HTERT RPE-1 (cell line): ENCODE results near the gene FAIM2.

Experiments used
- in situ Hi-C: fragments of 300-500 bp; cut with MboI; formaldehyde crosslinking; loops from 4 replicates; pipeline ENCODE4 v1.14.3; 2020; ENCODE audit warnings: low sequenced_read_pairs

The FAIM2 gene

GRCh38 chr12:49828133-49829091, 75.3 kb downstream of the FAIM2 start, which contains the start of gene NCKAP5L:
NCKAP5L (minus strand) TSS chr12:49828413; CDS start chr12:49804044, 24,369 bp downstream.
- in situ Hi-C loops: no loop called here

DNA sequence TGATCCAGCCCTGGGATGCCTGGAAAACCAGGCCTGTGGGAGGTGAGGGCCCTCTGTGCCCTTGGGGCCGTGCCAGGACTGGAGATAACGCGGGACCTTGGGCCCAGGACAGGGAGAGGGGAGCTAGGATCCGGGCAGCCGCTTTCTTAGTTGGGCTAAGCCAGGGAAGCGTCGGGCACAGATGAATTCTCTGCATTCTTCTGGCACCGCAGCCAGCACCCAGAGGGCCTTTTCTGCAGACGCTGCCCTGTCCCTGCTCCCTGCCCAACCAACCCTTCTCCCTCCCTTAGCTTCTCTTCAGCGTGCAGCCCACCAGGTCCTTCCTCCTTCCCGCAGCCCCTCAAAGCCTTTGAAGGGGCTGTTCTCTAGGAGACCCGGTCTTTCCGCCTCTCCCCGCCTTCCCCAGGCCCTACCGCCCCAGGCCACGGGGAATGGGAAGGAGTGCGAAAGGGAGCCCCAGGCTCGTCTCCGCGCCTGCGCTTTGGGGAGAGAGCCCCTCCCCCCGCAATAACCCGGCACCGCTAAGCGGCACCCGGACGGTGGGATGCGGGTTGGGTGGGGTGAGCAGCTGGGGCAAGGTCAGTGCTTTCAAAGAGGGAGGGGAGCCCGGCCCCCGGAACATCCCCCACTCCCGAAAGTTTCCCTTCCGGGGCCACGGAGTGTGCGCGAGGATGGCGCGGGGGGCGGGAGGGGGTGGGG, 76.2 kb downstream of the FAIM2 start:
- in situ Hi-C loops: no loop called here

DNA sequence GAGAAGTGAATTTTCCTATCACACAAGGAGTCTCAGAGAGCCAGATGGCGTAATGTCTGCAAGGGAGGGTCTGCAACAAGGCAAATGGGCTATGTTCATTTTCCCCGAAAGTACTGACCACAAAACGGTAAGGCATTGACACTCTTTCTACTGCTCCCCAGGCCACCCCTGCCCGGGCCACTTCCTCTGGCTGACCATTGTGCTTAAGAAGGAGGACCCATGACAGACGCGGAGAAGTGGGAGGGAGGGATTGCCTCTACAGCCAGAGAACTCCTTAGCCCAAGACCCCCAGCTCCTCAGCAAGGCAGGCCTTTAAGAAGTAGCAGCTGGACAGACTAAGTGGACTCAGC, 76.7 kb downstream of the FAIM2 start:
- in situ Hi-C loops: no loop called here

DNA sequence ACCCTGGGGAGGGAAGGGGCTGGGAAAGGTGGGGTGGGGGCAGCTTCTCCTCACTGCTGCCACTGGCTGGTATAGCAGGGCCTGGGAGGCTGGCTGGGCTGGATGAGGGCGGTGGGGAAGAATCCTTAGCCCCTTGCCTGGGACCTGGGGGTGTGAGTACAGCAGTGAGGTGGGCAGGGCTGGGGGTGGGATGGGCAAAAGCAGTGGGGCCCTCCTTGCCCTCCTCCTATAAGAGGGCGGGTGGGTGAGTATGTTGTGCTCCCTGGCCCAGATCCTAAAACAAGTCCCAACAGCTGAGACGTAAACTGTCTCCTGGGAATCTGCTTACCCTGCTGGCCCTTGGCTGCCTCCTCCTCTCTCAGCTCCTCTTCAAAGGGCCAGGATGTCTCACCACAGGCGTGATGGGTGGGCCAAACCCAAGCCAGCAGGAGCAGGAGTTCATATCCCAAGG, 77.7 kb downstream of the FAIM2 start:
- in situ Hi-C loops: no loop called here

GRCh38 chr12:49825360-49825970, 78.2 kb downstream of the FAIM2 start:
- in situ Hi-C loops: no loop called here

- in situ Hi-C loops: no loop called here
Measured at GRCh38 chr12:49824895-49825294, 78.8 kb downstream of the FAIM2 start.

- in situ Hi-C loops: no loop called here
Measured at GRCh38 chr12:49824416-49824815, 79.3 kb downstream of the FAIM2 start.

- in situ Hi-C loops: no loop called here
Measured at GRCh38 chr12:49823951-49824350, 79.7 kb downstream of the FAIM2 start.

- in situ Hi-C loops: no loop called here
Measured at GRCh38 chr12:49823350-49823749, 80.3 kb downstream of the FAIM2 start.

- in situ Hi-C loops: no loop called here
Measured at GRCh38 chr12:49821373-49822287, 82.1 kb downstream of the FAIM2 start.

DNA sequence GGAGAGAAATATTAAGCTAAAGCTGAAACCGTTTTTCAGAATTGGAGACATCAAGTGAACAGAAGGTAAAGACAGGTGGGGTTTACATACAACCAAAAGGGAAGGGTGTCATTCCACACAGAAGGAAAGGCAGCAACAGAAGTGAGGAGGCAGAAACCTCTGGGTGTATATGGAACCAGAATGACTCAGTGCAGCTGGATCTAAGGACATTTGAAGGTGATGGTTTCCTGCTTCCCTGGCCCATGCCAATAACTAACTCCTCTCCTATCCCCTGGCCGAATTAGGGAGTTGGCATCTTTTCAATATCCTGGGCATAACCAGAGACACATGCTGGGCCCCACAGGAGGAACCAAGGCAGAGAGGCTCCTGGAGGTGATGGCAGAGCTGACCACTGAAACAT, 83.9 kb downstream of the FAIM2 start:
- in situ Hi-C loops: no loop called here

- in situ Hi-C loops: no loop called here
Measured at GRCh38 chr12:49818241-49818895, 85.3 kb downstream of the FAIM2 start.
